Ectodermal cell (in vitro differentiated cells): ENCODE results near the gene ZNF610. TPM values are rescaled to one million over a fixed set of nuclear protein-coding genes. Genes with fewer than 3 reads are reported as not detected.
"Not testable (repeated sequence)": the region's sequence is repeated elsewhere in the genome, so short reads cannot be mapped to it uniquely, and the experiment has no call there.

Experiments
- H3K27ac ChIP-seq: 2 replicates; pipeline ENCODE4 v1.7.0; 2013; ENCODE audit warnings: mild to moderate bottlenecking, low read depth, low read length; ENCODE audit not compliant: insufficient read depth, poor library complexity, severe bottlenecking
- H3K27me3 ChIP-seq: 2 replicates; pipeline ENCODE4 v1.7.0; 2013; ENCODE audit warnings: mild to moderate bottlenecking, low read length; ENCODE audit not compliant: insufficient read depth, control insufficient read depth, poor library complexity, severe bottlenecking
- H3K36me3 ChIP-seq: one replicate; pipeline ENCODE4 v1.7.0; 2013; ENCODE audit warnings: low read length; ENCODE audit not compliant: control insufficient read depth, insufficient read depth
- H3K4me1 ChIP-seq: one replicate; pipeline ENCODE4 v1.7.0; 2013; ENCODE audit warnings: low read length; ENCODE audit not compliant: control insufficient read depth, insufficient read depth
- H3K4me3 ChIP-seq: 2 replicates; pipeline ENCODE4 v1.7.0; 2013; ENCODE audit warnings: low read depth, low read length, control low read depth; ENCODE audit not compliant: insufficient read depth
- H3K9me3 ChIP-seq: 2 replicates; pipeline ENCODE4 v1.7.0; 2013; ENCODE audit warnings: mild to moderate bottlenecking, low read length, moderate library complexity; ENCODE audit not compliant: control insufficient read depth
- WGBS, 2 experiments: methylation state at CpG; one replicate each; pipeline ENCODE4 v1.1.7; 2013; ENCODE audit warnings: missing lambda C conversion rate in 2 of 2; 5-methylcytosine and 5-hydroxymethylcytosine counted together
- polyA plus RNA-seq, 4 experiments: library from polyadenylated mRNA; stranded (reverse); fragments of 50-300 nt; gene quantifications; one replicate each; pipeline ENCODE4 v1.2.3, GENCODE V29; 2013

The ZNF610 gene
- polyA plus RNA-seq (2013, experiment 1 of 4), result 10.8 TPM
- 8.0 TPM for polyA plus RNA-seq (2013, experiment 2 of 4)
- polyA plus RNA-seq (2013, experiment 3 of 4), result 8.2 TPM
- 9.6 TPM for polyA plus RNA-seq (2013, experiment 4 of 4)

DNA sequence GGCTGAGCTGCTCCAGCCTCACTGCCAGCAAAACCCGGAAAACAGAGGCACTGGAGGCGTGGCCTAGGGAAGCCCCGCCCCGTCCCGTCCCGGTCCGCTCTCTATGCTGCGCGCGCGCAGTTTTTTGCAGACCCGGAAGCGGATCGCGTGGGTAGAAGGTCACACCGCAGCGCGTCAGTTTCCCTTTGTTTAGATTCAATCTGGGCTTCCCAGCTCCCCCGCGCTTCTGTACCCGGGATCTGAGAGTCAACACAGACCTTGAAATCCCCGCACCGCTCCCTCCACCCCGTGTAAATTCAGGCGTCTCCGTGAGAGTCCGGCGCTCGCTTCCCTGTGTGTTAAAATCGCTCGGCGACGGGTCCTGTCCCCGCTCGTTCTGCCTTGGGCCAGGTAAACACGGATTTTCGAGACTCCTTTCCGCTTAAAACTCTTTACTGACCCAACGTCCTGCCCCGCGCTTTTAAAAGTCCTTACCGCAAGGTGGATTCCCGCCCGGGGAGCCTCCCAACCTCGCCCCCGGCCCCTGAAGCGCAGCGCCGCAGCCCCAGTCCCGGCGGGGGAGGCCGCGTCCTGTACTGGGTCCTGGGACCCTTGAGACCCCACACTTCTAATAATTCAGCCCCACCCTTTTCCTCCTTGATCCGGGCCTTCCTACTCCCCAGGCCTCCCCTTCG is at the start of gene ZNF610:
ZNF610 (plus strand) TSS at position 127 of the 674 bp plus-strand sequence. CDS start 12,930 bp downstream, outside the sequence.
- WGBS, 2 experiments, result 1% methylated on average over 55 of the region's 55 CpGs
- Histone ChIP-seq H3K36me3 (no peaks in the 10 kb centered on the region), H3K4me3 (peak within 1 kb of the TSS; percentile 77), H3K9me3 (peaks cover 2% of the 10 kb centered on the region), H3K27me3 (no peaks in the 10 kb centered on the region), H3K4me1 (no peaks in the 10 kb centered on the region), H3K27ac (peak within 1 kb of the TSS; percentile 22)

DNA sequence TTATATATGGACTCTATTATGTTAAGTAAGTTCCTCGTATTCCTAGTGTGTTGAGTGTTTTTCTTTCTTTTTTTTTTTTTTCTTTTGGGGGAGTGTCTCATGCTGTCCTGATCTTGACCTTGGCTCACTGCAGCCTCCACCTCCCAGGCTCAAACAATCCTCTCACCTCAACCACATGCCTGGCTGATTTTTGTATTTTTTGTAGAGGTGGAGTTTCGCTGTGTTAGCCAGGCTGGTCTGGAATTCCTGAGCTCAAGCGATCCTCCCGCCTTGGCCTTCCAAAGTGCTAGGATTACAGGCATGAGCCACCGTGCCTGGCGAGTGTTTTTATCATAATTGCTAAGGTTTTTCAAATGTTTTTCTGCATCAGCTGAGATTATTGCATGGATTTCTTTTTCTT is 49.8 kb upstream of the ZNF610 start:
- no peak overlapping the region for H3K4me3 ChIP-seq
- H3K36me3 ChIP-seq, result peaks cover 54% of the 10 kb centered on the region
- H3K4me1 ChIP-seq, result no peaks in the 10 kb centered on the region
- H3K9me3 ChIP-seq, result no peaks in the 10 kb centered on the region
- no peaks in the 10 kb centered on the region for H3K27me3 ChIP-seq
- 90 to 96% methylated on average over 6 of the region's 6 CpGs for WGBS, 2 experiments
- H3K27ac ChIP-seq, result no peak overlapping the region

DNA sequence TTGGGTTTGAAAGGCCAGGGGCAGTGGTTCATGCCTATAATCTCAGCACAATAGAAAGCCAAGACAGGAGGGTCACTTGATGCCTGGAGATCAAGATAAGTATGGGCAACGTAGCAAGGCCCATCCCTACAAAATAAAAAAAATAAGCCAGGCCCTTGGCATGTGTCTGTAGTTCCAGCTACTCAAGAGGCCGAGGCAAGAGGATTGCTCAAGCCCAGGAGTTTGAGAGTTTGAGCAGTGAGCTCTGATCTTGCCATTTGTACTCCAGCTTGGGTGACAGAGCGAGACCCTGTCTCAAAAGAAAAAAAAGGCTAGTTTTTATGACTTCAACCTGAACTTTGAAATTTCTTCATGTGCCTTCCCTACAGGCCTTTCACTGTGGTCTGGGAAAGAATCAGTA is 44.3 kb upstream of the ZNF610 start:
- H3K36me3 ChIP-seq, result peaks cover 26% of the 10 kb centered on the region
- H3K9me3 ChIP-seq, result no peaks in the 10 kb centered on the region
- WGBS, 2 experiments, result 95 to 96% methylated on average over 3 of the region's 3 CpGs
- H3K4me1 ChIP-seq, result no peaks in the 10 kb centered on the region
- no peak overlapping the region for H3K4me3 ChIP-seq
- H3K27me3 ChIP-seq, result no peaks in the 10 kb centered on the region
- no peak overlapping the region for H3K27ac ChIP-seq

DNA sequence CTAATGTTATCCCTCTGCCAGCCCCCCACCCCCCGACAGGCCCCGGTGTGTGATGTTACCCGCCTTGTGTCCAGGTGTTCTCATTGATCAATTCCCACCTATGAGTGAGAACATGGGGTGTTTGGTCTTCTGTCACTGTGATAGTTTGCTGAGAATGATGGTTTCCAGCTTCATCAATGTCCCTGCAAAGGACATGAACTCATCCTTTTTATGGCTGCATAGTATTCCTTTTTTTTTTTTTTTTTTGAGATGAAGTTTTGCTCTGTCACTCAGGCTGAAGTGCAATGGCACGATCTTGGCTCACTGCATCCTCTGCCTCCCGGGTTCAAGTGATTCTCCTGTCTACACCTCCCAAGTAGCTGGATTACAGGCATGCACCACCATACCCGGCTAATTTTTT is 43.1 kb upstream of the ZNF610 start:
- not testable (repeated sequence) for H3K27me3 ChIP-seq, H3K27ac ChIP-seq, H3K4me1 ChIP-seq, H3K9me3 ChIP-seq, H3K4me3 ChIP-seq
- peaks cover 26% of the 10 kb centered on the region for H3K36me3 ChIP-seq
- 88 to 90% methylated on average over 6 of the region's 6 CpGs for WGBS, 2 experiments

DNA sequence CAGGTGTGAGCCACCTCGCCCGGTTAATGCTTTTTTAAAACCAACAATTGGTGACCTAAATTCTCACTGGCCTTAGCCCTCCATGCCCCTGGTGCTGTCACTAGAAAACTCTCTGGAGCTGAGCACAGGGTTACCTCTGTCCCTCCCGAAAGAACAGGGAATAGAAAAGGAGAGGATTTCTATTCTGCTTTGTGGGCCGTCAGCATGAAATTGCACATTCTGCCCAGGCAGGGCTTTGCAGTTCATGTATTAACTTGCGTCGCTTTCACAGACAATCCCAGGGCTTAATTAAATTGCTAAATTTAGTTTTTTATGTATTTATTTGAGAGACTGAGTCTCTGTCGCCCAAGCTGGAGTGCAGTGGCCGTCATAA is 39.7 kb upstream of the ZNF610 start:
- Histone ChIP-seq H3K9me3 (no peaks in the 10 kb centered on the region), H3K36me3 (peaks cover 24% of the 10 kb centered on the region), H3K4me1 (no peaks in the 10 kb centered on the region), H3K27me3 (no peaks in the 10 kb centered on the region), H3K4me3 (peak overlapping the region; percentile 54), H3K27ac (no peak overlapping the region)
- 52 to 53% methylated on average over 8 of the region's 8 CpGs for WGBS, 2 experiments

DNA sequence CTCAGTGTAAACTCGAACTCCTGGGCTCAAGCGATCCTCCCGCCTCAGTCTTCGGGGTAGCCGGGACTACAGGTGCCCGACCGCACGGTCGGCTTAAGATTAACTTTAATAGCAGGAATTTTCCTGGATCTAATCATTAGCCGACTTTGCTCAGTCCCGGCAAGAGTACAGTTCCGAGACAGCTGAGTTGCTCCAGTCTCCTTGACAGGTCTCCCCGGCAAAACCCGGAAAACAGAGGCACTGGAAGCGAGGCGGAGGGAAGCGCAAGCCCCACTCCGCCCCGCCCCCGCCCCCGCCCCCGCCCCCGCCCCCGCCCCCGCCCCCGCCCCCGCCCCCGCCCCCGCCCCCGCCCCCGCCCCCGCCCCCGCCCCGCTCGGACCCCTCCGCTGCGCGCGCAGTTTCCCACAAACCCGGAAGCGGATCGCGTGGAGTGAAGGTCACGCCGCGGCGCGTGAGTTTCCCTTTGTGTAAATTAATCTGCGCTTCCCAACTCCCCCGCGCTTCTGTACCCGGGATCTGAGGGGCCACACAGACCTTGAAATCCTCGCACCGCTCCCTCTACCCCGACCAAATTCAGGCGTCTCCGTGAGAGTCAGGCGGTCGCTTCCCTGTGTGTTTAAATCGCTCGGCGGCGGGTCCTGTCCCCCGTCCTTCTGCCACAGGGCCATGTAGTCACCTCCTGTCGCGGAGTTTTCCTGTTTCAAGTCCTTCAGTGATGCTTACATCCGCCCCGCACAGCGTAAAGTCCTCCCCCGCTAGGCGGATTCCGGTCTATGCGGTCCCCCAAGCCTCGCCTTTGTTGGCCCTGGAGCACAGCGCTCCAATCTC is 39.1 kb upstream of the ZNF610 start, which contains the start of gene ZNF480:
ZNF480 (plus strand) TSS at position 397 of the 828 bp plus-strand sequence. CDS start 3,244 bp downstream, outside the sequence.
- Histone ChIP-seq H3K4me1 (no peaks in the 10 kb centered on the region), H3K9me3 (no peaks in the 10 kb centered on the region), H3K36me3 (peaks cover 28% of the 10 kb centered on the region), H3K27ac (peak within 1 kb of the TSS; percentile 82), H3K27me3 (no peaks in the 10 kb centered on the region), H3K4me3 (peak within 1 kb of the TSS; percentile 97)
- 1% methylated on average over 60 to 69 of the region's 75 CpGs for WGBS, 2 experiments

DNA sequence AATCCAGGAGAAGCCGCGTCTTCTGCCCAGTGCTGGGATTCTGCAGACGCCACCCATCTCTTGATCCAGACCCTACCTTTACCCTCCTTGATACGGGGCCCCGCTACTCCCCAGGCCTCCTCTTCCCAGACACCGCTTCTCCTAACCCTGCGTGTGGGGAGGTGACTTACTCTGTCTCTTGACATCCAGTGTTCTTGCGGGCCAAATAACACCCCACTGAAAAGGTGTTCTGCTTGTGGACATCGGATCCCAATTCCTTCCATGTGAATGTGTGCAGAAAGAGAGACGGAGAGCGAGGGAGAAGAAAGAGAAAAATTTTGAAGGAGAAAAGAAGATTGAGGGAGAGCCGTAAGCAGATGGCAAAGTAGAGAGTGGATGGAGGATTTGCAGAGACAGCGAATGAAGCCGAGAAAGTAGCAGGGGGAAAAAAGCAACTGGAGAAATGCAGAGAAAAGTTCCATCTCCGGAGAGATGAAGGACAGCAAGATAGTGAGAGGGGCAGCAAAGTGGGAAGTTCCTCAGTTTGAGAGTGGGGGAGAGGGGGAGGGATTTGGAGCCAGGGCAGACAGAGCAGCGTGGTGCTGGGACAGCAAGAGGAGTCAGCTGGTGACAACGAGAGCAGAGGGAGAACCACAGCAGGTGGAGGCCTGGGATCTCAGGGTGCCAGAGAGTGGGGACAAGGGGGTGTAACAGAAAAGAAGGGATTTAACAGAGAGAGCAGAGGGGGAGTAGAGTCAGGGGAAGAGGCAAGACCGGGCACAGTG is 38.3 kb upstream of the ZNF610 start:
- Histone ChIP-seq H3K4me1 (no peaks in the 10 kb centered on the region), H3K4me3 (peak overlapping the region; percentile 97), H3K27me3 (no peaks in the 10 kb centered on the region), H3K27ac (peak overlapping the region; percentile 82), H3K9me3 (no peaks in the 10 kb centered on the region), H3K36me3 (peaks cover 35% of the 10 kb centered on the region)
- 20 to 21% methylated on average over 18 of the region's 18 CpGs for WGBS, 2 experiments

DNA sequence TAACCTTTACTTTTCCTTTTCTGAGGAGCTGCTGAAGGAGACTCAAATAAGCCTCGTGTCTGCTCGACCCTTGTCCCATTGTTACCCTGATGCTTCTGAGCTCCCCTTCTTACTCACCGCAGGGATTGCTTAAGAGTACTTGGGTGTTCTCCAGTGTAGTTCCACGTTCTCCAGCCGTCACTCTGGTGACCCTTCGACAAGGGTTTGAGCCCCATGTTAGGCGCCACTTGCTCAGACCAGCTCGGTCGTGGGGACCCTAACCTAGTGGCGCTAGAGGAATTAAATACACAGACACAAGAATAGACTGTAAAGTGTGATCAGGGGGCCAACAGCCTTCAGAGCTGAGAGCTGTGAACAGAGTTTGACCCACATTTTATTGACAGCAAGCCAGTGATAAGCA is 28.8 kb upstream of the ZNF610 start:
- peaks cover 70% of the 10 kb centered on the region for H3K36me3 ChIP-seq
- 96 to 97% methylated on average over 10 of the region's 10 CpGs for WGBS, 2 experiments
- H3K4me3 ChIP-seq, result no peak overlapping the region
- H3K9me3 ChIP-seq, result peaks cover 3% of the 10 kb centered on the region
- H3K4me1 ChIP-seq, result no peaks in the 10 kb centered on the region
- H3K27ac ChIP-seq, result no peak overlapping the region
- no peaks in the 10 kb centered on the region for H3K27me3 ChIP-seq

DNA sequence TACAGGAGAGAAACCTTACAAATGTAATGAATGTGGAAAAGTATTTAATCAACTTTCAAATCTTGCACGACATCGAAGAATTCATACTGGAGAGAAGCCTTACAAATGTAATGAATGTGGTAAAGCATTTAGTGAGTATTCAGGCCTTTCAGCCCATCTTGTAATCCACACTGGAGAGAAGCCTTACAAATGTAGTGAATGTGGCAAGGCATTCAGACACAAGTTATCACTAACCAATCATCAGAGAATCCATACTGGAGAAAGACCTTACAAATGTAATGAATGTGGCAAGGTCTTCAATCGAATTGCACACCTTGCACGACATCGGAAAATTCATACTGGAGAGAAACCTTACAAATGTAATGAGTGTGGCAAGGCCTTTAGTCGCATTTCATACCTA is 13.6 kb upstream of the ZNF610 start:
- 91 to 97% methylated on average over 6 of the region's 6 CpGs for WGBS, 2 experiments
- H3K27ac ChIP-seq, result no peak overlapping the region
- H3K9me3 ChIP-seq, result peaks cover 26% of the 10 kb centered on the region
- H3K36me3 ChIP-seq, result peaks cover 59% of the 10 kb centered on the region
- H3K4me1 ChIP-seq, result no peaks in the 10 kb centered on the region
- H3K27me3 ChIP-seq, result no peaks in the 10 kb centered on the region
- H3K4me3 ChIP-seq, result no peak overlapping the region

DNA sequence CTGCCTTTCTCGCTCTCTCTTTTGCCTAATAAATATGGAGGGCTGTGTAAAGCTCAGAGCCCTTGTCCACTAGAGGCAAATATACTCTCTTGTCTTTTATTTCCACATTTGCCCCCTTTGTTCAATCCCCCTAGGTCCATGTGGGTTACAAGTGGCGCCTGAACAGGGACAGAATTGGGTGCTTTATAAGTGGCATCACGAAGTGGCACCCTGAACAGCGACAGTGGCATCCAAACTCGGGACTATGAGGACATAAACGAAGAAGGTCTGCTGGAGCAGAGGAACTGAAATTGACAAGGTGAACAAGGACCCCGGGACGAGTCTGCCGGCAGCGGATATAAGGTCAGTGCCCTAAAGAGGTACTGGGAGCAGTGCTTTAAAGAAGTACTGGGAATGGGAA is 4.3 kb upstream of the ZNF610 start:
- Histone ChIP-seq H3K27me3 (no peaks in the 10 kb centered on the region), H3K27ac (no peak overlapping the region), H3K4me3 (no peak overlapping the region), H3K36me3 (no peaks in the 10 kb centered on the region), H3K4me1 (no peaks in the 10 kb centered on the region), H3K9me3 (peaks cover 7% of the 10 kb centered on the region)
- 78 to 79% methylated on average over 10 of the region's 10 CpGs for WGBS, 2 experiments
